Body of pancreas (tissue), 2 donors: Measurements from ENCODE around the gene KRTAP10-4. TPM values are rescaled to one million over a fixed set of nuclear protein-coding genes. Genes with fewer than 3 reads are reported as not detected.

Source experiments
- total RNA-seq, 2 donors: library from RNA; depleted of rRNA; stranded (reverse); fragments of >200 nt; gene quantifications; one replicate each; pipeline ENCODE4 v1.1.0, GENCODE V29; 2016

Gene KRTAP10-4
- total RNA-seq, 2 donors from 2014 or later: not detected

Other genes with a start within 250 kb of the KRTAP10-4 start
- 10 to 100 TPM; 24.6 to 43.8 TPM for gene CFAP410, start 234.3 kb upstream of the KRTAP10-4 start, total RNA-seq
- gene TRPM2, start 220.1 kb upstream of the KRTAP10-4 start, total RNA-seq: 1 to 10 TPM; 2.1 to 2.3 TPM
- 1 to 10 TPM in 1 of 2 donors, under 1 TPM in 1; 0.33 to 1.0 TPM for gene LRRC3, start 118.2 kb upstream of the KRTAP10-4 start, total RNA-seq
- not detected for gene KRTAP10-1, start 33.5 kb upstream of the KRTAP10-4 start, total RNA-seq
- not detected for gene KRTAP10-2, start 22.2 kb upstream of the KRTAP10-4 start, total RNA-seq
- gene KRTAP10-3, start 14.9 kb upstream of the KRTAP10-4 start, total RNA-seq: not detected
- gene KRTAP10-5, start 6.9 kb downstream of the KRTAP10-4 start, total RNA-seq: not detected
- gene KRTAP10-6, start 18.8 kb downstream of the KRTAP10-4 start, total RNA-seq: not detected
- gene KRTAP10-7, start 26.9 kb downstream of the KRTAP10-4 start, total RNA-seq: not detected
- gene KRTAP10-8, start 38.4 kb downstream of the KRTAP10-4 start, total RNA-seq: not detected
- not detected for gene KRTAP10-9, start 53.4 kb downstream of the KRTAP10-4 start, total RNA-seq
- not detected for gene KRTAP10-10, start 63.6 kb downstream of the KRTAP10-4 start, total RNA-seq
- gene KRTAP10-11, start 72.7 kb downstream of the KRTAP10-4 start, total RNA-seq: not detected
- gene KRTAP12-4, start 80.9 kb downstream of the KRTAP10-4 start, total RNA-seq: not detected
- not detected for gene KRTAP12-3, start 84.2 kb downstream of the KRTAP10-4 start, total RNA-seq
- not detected for gene KRTAP12-2, start 93.2 kb downstream of the KRTAP10-4 start, total RNA-seq
- gene KRTAP12-1, start 108.4 kb downstream of the KRTAP10-4 start, total RNA-seq: not detected
- not detected for gene KRTAP10-12, start 123.4 kb downstream of the KRTAP10-4 start, total RNA-seq
- under 1 TPM in 1 of 2 donors, not detected in 1; 0.52 TPM for gene TSPEAR, start 137.8 kb downstream of the KRTAP10-4 start, total RNA-seq
- 10 to 100 TPM; 61.7 to 64.3 TPM for gene UBE2G2, start 228.1 kb downstream of the KRTAP10-4 start, total RNA-seq
- 10 to 100 TPM; 20.4 to 33.2 TPM for gene SUMO3, start 244.3 kb downstream of the KRTAP10-4 start, total RNA-seq